RWPE2 (cell line): ENCODE results near the gene MYL3.

Source experiments
- ATAC-seq: fragments of 200-7000 bp; cut with Tn5 transposase; 3 replicates; pipeline ENCODE4 v1.9.1; 2021; ENCODE audit warnings: low read depth
- DNase-seq: peaks from one replicate; pipeline ENCODE4 v3.0.0-alpha.2; 2020; ENCODE audit warnings: low spot score
- H3K27ac ChIP-seq: fragments of 450-650 bp; 2 replicates; pipeline ENCODE4 v1.5.1; 2017; ENCODE audit warnings: mild to moderate bottlenecking; ENCODE audit not compliant: poor library complexity, severe bottlenecking
- H3K27me3 ChIP-seq: fragments of 250-450 bp; sonication (Bioruptor Pico); 2 replicates; pipeline ENCODE4 v1.5.1; 2021; ENCODE audit warnings: mild to moderate bottlenecking, moderate library complexity; ENCODE audit not compliant: insufficient read depth, poor library complexity, severe bottlenecking
- H3K36me3 ChIP-seq: fragments of 250-450 bp; sonication (Bioruptor Pico); 2 replicates; pipeline ENCODE4 v1.5.1; 2020; ENCODE audit warnings: low read depth, mild to moderate bottlenecking, moderate library complexity
- H3K4me1 ChIP-seq: fragments of 250-450 bp; sonication (Bioruptor Pico); 2 replicates; pipeline ENCODE4 v1.5.1; 2021; ENCODE audit warnings: mild to moderate bottlenecking, moderate library complexity; ENCODE audit not compliant: insufficient read depth, poor library complexity, severe bottlenecking
- H3K4me3 ChIP-seq: fragments of 250-450 bp; sonication (Bioruptor Pico); 2 replicates; pipeline ENCODE4 v1.5.1; 2021; ENCODE audit warnings: mild to moderate bottlenecking, moderate library complexity; ENCODE audit not compliant: severe bottlenecking
- H3K9me3 ChIP-seq: fragments of 250-450 bp; sonication (Bioruptor Pico); 2 replicates; pipeline ENCODE4 v1.5.1; 2021; ENCODE audit warnings: mild to moderate bottlenecking, moderate library complexity; ENCODE audit not compliant: severe bottlenecking
- TF ChIP-seq, protein P1 (sequence below): fragments of 450-650 bp; IDR thresholded peaks from one replicate; pipeline ENCODE4 v1.5.1; 2017; ENCODE audit warnings: mild to moderate bottlenecking, moderate library complexity; ENCODE audit not compliant: poor library complexity, severe bottlenecking

The MYL3 gene

DNA sequence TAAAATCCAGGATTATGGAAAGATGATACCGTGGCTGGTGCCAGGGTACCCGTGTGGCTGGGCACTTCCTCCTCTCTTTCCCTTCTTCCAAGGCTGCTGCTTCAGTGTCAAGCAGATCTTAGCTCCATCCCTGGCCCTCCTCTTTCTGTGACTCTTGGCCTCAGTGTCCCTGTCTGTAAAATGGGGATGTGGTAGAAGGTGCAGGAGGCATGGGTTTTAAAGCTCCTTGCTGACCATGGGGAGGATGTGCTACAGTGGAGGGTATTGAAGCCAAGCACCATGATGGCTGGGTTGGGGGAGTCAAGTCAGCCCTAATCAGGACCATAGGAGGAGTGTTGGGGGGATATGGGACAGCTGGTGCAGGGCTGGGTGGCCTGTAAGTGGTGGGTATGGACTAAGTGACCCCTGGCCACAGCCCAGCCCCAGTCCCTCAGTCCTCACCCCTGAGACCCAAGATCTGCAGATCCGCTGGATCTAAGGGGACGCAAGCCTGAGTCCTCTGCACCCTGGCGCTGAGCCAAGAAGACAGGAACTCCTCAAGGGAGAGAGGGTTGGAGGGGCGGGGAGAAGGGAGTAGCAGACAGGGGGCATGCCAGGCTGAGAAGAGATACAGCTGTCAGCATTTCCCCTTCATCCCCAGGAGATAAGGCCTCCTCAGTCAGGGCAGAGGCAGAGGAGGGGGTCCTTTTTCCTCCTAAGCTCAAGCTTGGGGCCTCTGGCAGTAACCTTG is 26.3 kb upstream of the MYL3 start:
- H3K27ac ChIP-seq, result no peak overlapping the region
- no peaks in the 10 kb centered on the region for H3K27me3 ChIP-seq
- ATAC-seq (no peak), DNase-seq (no peak)
- TF ChIP-seq, protein P1, sequence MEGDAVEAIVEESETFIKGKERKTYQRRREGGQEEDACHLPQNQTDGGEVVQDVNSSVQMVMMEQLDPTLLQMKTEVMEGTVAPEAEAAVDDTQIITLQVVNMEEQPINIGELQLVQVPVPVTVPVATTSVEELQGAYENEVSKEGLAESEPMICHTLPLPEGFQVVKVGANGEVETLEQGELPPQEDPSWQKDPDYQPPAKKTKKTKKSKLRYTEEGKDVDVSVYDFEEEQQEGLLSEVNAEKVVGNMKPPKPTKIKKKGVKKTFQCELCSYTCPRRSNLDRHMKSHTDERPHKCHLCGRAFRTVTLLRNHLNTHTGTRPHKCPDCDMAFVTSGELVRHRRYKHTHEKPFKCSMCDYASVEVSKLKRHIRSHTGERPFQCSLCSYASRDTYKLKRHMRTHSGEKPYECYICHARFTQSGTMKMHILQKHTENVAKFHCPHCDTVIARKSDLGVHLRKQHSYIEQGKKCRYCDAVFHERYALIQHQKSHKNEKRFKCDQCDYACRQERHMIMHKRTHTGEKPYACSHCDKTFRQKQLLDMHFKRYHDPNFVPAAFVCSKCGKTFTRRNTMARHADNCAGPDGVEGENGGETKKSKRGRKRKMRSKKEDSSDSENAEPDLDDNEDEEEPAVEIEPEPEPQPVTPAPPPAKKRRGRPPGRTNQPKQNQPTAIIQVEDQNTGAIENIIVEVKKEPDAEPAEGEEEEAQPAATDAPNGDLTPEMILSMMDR, result no peak
- H3K4me3 ChIP-seq, result no peak overlapping the region
- H3K4me1 ChIP-seq, result no peaks in the 10 kb centered on the region
- H3K36me3 ChIP-seq, result no peaks in the 10 kb centered on the region
- no peaks in the 10 kb centered on the region for H3K9me3 ChIP-seq

DNA sequence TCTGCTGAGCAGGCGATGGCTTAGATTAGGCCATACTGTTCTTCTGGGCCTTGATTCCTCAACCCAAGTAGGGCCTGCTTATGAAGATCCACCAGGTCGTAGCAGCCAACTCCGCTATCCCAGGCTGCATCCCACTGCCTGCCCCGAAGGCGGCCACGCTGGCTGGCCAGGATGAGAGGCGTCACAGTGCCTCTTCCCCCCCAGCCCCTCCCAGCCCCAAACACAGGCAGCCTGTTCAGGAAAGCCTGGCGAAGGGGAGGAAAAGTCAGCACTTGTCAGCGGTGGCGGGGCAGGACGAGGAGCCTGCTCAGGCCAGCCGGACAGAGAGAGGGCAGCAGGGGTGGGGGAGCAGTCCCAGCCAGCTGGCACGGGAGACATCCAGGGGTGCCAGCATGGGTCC is 25.5 kb upstream of the MYL3 start:
- DNase-seq (no peak), ATAC-seq (no peak)
- H3K27ac ChIP-seq, result no peak overlapping the region
- H3K9me3 ChIP-seq, result no peaks in the 10 kb centered on the region
- H3K4me3 ChIP-seq, result no peak overlapping the region
- TF ChIP-seq, protein P1, result no peak
- no peaks in the 10 kb centered on the region for H3K4me1 ChIP-seq
- H3K27me3 ChIP-seq, result peaks cover 5% of the 10 kb centered on the region
- no peaks in the 10 kb centered on the region for H3K36me3 ChIP-seq

DNA sequence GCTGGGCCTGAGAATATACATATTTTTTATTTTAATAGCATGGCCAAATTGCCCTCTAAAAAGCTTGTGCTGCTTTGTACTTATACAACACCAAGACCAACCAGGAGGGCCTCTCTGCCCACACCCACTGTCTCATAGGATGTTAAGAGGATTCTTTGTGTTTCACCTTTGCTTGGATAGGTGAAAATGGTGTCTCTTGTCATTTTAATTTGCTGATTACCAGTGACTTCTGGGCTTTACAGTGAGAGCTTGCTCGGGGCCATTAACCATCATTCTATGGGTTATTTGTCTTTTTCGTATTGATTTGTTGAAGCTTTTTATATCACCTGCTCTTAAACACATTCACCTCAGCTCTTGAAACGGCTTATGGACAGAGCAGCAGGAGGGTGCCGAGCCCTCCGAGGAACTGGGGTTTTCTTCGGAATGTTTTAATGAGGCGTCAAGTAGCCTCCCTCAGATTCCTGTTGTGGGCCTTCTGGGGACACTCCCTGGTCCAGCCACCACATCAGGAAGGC is 24.8 kb upstream of the MYL3 start:
- Histone ChIP-seq H3K4me1 (no peaks in the 10 kb centered on the region), H3K27me3 (peaks cover 9% of the 10 kb centered on the region)

DNA sequence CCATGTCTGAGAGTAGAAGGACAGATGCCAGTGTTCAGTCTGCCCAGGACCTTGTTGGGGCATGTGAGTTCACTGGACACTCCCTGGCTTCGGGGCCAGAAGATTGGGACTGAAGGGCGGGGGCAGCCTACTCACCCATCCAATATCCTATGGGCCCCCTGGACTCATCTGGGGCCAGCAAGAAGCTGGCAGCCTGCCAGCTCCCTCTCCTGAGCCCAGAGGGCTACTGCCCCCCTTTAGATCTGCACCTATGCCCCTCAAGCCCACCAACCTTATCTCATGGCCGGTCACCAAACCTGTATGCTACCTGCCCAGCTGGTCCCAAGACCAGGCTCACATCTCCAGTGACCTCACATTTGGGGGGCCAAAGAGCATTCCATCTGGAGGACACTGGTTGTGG is 22.4 kb upstream of the MYL3 start:
- no peaks in the 10 kb centered on the region for H3K36me3 ChIP-seq
- no peaks in the 10 kb centered on the region for H3K9me3 ChIP-seq
- no peak for ATAC-seq
- TF ChIP-seq, protein P1, result no peak
- H3K27me3 ChIP-seq, result peaks cover 28% of the 10 kb centered on the region
- no peaks in the 10 kb centered on the region for H3K4me1 ChIP-seq
- no peak overlapping the region for H3K4me3 ChIP-seq
- no peak overlapping the region for H3K27ac ChIP-seq
- no peak for DNase-seq

More for the DNA sequence above, 24.8 kb upstream of the MYL3 start:
- ATAC-seq (no peak), DNase-seq (no peak)
- no peak overlapping the region for H3K27ac ChIP-seq
- H3K9me3 ChIP-seq, result no peaks in the 10 kb centered on the region
- TF ChIP-seq, protein P1, result no peak
- no peak overlapping the region for H3K4me3 ChIP-seq
- no peaks in the 10 kb centered on the region for H3K36me3 ChIP-seq

DNA sequence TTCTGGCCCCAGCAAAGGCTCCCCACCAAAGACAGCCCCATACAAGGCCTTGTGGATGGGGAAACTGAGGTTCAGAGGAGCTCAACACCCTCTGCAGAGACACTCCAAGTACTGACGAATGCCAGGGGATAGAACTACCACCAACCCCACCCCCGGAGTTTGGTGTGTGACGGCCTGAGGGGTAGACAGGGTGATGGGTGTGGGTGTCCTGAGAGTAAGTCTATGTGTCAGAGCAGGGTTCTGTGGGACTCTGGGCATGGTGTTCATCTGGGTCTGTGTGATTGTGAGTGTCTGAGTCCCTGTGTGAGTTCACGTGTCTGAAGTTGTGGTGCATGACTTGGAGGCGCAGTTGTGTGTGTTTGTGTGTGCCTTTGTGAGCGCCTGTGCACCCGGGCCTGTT is 21.7 kb upstream of the MYL3 start:
- DNase-seq (no peak), ATAC-seq (no peak)
- Histone ChIP-seq H3K4me3 (no peak overlapping the region), H3K27me3 (peaks cover 34% of the 10 kb centered on the region), H3K36me3 (no peaks in the 10 kb centered on the region), H3K4me1 (no peaks in the 10 kb centered on the region), H3K27ac (no peak overlapping the region), H3K9me3 (no peaks in the 10 kb centered on the region)
- TF ChIP-seq, protein P1, result no peak
